Breast epithelium (tissue), 3 donors: ENCODE measurements around the gene CGB2.

Experiments used
- POLR2A ChIP-seq: fragments of 450-650 bp; IDR thresholded peaks from one replicate; pipeline ENCODE4 v1.6.1; 2016; ENCODE audit warnings: antibody characterized with exemption, mild to moderate bottlenecking, moderate library complexity
- POLR2AphosphoS5 ChIP-seq, 3 donors: sonication (generic); formaldehyde crosslinking; IDR thresholded peaks; one replicate each; pipeline ENCODE4 v1.6.1; 2017; ENCODE audit warnings: antibody characterized with exemption in 3 of 3
- TF ChIP-seq, protein P1 (sequence below), 3 donors: fragments of 450-650 bp; IDR thresholded peaks; one replicate each; pipeline ENCODE4 v1.5.1; 2016 to 2017; ENCODE audit warnings: antibody characterized with exemption in 3 of 3, mild to moderate bottlenecking in 3 of 3, moderate library complexity in 3 of 3

DNA sequence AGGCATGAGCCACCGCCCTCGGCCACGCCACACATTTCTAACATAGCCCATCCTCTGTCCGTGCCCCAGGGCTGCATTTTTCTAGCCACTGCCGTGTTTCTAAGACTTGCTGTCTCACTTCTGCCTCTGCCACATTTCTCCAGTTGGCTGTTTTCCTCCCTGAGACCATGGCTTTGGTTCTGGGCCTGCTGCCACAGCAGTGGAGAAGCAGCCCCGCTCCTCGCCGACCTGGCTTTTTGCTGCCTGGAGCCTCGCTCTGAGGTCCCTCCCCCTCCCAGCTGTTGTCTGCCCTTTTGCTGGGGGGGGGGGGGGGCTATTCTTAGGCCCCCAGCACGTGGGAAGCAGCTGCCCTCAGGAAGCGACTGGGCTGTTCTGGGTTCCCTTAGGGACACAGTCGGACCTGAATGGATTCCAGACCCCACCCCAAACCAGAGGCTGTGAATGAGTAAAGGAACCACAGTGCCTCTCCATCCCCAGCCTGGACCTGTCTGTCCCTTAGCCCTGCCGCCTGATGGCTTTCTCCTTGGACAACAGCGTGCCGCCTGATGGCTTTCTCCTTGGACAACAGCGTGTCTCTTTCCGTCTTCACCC, 41.9 kb upstream of the CGB2 start:
- TF ChIP-seq, protein P1, sequence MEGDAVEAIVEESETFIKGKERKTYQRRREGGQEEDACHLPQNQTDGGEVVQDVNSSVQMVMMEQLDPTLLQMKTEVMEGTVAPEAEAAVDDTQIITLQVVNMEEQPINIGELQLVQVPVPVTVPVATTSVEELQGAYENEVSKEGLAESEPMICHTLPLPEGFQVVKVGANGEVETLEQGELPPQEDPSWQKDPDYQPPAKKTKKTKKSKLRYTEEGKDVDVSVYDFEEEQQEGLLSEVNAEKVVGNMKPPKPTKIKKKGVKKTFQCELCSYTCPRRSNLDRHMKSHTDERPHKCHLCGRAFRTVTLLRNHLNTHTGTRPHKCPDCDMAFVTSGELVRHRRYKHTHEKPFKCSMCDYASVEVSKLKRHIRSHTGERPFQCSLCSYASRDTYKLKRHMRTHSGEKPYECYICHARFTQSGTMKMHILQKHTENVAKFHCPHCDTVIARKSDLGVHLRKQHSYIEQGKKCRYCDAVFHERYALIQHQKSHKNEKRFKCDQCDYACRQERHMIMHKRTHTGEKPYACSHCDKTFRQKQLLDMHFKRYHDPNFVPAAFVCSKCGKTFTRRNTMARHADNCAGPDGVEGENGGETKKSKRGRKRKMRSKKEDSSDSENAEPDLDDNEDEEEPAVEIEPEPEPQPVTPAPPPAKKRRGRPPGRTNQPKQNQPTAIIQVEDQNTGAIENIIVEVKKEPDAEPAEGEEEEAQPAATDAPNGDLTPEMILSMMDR (IDR thresholded peaks at IDR 0.05): no peak
- TF ChIP-seq POLR2A (no peak), POLR2AphosphoS5 (IDR thresholded peaks at IDR 0.05) (no peak)
